ENCODE results near the gene TIAM1. TPM values are rescaled to one million over a fixed set of nuclear protein-coding genes. Genes with fewer than 3 reads are reported as not detected.
A peak's percentile ranks its signal among the peaks of the same experiment; 100 is the strongest.

Gene TIAM1
- total RNA-seq, 1 donor from 2014 or later, result 23.3 TPM

DNA sequence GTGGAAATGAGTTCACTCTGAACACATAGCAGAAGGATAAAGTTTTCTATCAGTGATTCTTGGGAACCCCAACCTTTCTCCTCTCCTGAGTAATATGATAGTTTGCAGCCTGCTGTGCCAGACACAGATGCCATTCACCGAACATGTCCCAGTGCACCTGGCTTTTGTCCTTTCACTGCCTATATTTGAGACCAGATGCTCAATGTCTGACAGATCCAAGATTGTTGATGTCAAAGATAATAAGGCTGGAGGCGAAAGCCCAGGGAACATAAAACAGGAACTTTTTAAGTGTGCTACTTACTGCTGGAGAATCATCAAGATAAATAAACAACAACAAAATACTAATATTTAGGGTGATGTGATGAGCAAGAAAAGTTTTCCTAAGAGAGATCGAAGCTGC lies 139.3 kb downstream of the TIAM1 start:
- Mint-ChIP-seq H3K4me1 (ENCODE audit: low read depth, unreplicated experiment) (peaks cover 3% of the 10 kb centered on the region), H3K36me3 (ENCODE audit: unreplicated experiment) (no peaks in the 10 kb centered on the region), H3K27ac (ENCODE audit: unreplicated experiment) (no peak overlapping the region), H3K27me3 (ENCODE audit: unreplicated experiment) (no peaks in the 10 kb centered on the region), H3K9me3 (ENCODE audit: unreplicated experiment) (no peaks in the 10 kb centered on the region), H3K4me3 (ENCODE audit: unreplicated experiment) (no peak overlapping the region)
- DNase-seq, result no peak
- TF ChIP-seq, protein P1, sequence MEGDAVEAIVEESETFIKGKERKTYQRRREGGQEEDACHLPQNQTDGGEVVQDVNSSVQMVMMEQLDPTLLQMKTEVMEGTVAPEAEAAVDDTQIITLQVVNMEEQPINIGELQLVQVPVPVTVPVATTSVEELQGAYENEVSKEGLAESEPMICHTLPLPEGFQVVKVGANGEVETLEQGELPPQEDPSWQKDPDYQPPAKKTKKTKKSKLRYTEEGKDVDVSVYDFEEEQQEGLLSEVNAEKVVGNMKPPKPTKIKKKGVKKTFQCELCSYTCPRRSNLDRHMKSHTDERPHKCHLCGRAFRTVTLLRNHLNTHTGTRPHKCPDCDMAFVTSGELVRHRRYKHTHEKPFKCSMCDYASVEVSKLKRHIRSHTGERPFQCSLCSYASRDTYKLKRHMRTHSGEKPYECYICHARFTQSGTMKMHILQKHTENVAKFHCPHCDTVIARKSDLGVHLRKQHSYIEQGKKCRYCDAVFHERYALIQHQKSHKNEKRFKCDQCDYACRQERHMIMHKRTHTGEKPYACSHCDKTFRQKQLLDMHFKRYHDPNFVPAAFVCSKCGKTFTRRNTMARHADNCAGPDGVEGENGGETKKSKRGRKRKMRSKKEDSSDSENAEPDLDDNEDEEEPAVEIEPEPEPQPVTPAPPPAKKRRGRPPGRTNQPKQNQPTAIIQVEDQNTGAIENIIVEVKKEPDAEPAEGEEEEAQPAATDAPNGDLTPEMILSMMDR (IDR thresholded peaks at IDR 0.05; ENCODE audit: partially characterized antibody, unreplicated experiment), result no peak

DNA sequence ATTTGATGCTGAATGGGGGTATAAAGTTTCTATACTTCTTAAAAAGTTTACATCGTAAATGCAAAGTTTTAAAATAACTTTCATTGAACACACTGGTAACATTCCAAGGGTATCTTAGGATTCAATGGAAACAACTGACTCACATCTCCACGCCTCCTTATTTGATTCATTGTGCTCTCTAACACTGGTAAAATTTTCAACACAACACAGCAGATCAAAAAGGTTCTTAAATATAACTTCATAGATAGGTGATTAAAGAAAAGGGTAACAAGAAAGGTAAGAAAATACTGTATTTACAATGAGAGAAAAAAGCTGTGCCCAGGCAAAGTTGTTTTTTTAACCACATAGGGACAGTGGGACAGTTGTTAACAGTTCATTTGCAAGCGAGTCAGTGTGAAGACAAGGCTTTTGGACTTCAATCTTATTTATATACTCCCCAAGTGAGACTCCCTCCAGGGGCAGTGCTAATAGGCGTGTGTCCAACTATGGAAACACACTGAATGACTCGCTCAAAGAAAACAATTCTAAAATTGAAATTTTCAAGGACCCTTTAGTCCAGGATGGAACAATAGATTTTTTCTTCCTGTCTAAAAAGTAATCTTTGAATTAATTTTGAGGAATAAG lies 140.5 kb downstream of the TIAM1 start:
- Mint-ChIP-seq H3K27me3 (ENCODE audit: unreplicated experiment) (no peaks in the 10 kb centered on the region), H3K4me3 (ENCODE audit: unreplicated experiment) (no peak overlapping the region), H3K36me3 (ENCODE audit: unreplicated experiment) (no peaks in the 10 kb centered on the region), H3K27ac (ENCODE audit: unreplicated experiment) (no peak overlapping the region), H3K4me1 (ENCODE audit: low read depth, unreplicated experiment) (peaks cover 3% of the 10 kb centered on the region), H3K9me3 (ENCODE audit: unreplicated experiment) (no peaks in the 10 kb centered on the region)
- TF ChIP-seq, protein P1 (IDR thresholded peaks at IDR 0.05; ENCODE audit: partially characterized antibody, unreplicated experiment), result no peak
- no peak for DNase-seq

DNA sequence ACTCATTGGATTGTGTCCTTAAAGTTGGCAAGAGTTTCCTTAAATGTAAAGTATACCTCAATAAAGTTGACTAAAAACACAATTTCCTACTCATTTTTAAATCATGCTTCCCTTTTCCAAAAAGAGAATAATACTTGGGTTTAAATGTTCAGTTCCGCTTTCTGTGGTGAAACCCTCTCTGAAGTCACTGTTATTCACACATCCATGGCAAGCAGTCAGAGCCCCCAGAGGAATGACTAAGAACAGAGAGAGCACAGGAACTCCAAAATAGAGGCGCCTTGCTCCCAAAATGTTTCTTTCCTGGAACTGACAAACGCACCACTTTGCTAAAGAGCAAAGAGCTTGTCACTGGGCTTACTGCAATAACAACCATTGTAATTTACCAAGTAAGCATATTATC lies 142.5 kb downstream of the TIAM1 start:
- TF ChIP-seq, protein P1 (IDR thresholded peaks at IDR 0.05; ENCODE audit: partially characterized antibody, unreplicated experiment), result no peak

DNA sequence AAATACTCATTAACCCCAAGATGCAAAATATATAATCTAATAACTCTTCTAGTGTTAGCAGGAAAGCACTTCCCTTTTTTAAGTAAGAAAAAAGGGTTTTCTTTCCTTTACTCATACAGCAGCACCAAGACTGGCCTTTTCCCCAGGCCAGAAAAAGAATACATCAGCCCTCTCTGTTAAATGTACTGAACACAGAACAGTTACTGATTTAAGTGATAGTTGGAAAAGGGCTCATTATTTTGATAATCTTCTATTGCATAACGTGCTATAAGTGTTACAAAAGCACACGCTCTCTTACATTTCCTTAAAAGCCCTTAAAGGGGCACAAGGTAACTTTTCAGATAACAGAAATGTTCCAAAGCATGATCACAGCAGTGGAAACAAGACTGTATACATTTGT lies 142.9 kb downstream of the TIAM1 start:
- TF ChIP-seq, protein P1 (IDR thresholded peaks at IDR 0.05; ENCODE audit: partially characterized antibody, unreplicated experiment), result no peak
- Mint-ChIP-seq H3K27me3 (ENCODE audit: unreplicated experiment) (no peaks in the 10 kb centered on the region), H3K36me3 (ENCODE audit: unreplicated experiment) (no peaks in the 10 kb centered on the region), H3K9me3 (ENCODE audit: unreplicated experiment) (no peaks in the 10 kb centered on the region), H3K4me1 (ENCODE audit: low read depth, unreplicated experiment) (peaks cover 3% of the 10 kb centered on the region), H3K27ac (ENCODE audit: unreplicated experiment) (no peak overlapping the region), H3K4me3 (ENCODE audit: unreplicated experiment) (no peak overlapping the region)
- DNase-seq, result no peak

More for the DNA sequence above, 142.5 kb downstream of the TIAM1 start:
- Mint-ChIP-seq H3K36me3 (ENCODE audit: unreplicated experiment) (no peaks in the 10 kb centered on the region), H3K9me3 (ENCODE audit: unreplicated experiment) (no peaks in the 10 kb centered on the region), H3K27ac (ENCODE audit: unreplicated experiment) (no peak overlapping the region), H3K4me3 (ENCODE audit: unreplicated experiment) (no peak overlapping the region), H3K4me1 (ENCODE audit: low read depth, unreplicated experiment) (peaks cover 3% of the 10 kb centered on the region), H3K27me3 (ENCODE audit: unreplicated experiment) (no peaks in the 10 kb centered on the region)
- DNase-seq, result no peak

DNA sequence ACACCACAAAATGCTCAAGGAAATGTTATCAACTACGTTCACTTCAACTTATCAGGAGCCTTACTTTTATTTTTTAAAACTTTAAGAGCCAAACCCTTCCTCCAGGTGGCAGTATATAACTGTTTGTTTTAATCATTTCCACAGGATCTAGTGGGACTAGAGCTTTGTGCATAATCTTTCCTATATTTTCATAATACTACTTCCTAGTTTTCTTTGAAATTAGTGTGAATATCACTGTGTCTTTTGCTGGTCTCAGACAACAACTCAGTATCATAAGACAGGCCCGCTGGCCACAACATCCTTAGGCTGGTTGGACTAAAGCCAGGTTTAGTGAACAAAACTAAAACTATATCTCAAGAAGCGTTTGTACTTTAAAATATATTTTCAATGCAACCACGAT lies 145.5 kb downstream of the TIAM1 start:
- TF ChIP-seq, protein P1 (IDR thresholded peaks at IDR 0.05; ENCODE audit: partially characterized antibody, unreplicated experiment), result peak; percentile 75
- no peaks in the 10 kb centered on the region for H3K27me3 Mint-ChIP-seq (ENCODE audit: unreplicated experiment)
- H3K4me3 Mint-ChIP-seq (ENCODE audit: unreplicated experiment), result no peak overlapping the region
- no peaks in the 10 kb centered on the region for H3K4me1 Mint-ChIP-seq (ENCODE audit: low read depth, unreplicated experiment)
- no peaks in the 10 kb centered on the region for H3K36me3 Mint-ChIP-seq (ENCODE audit: unreplicated experiment)
- H3K9me3 Mint-ChIP-seq (ENCODE audit: unreplicated experiment), result no peaks in the 10 kb centered on the region
- no peak for DNase-seq
- no peak overlapping the region for H3K27ac Mint-ChIP-seq (ENCODE audit: unreplicated experiment)
